Keratinocyte (primary cell): ENCODE data around the gene HSPG2.

Source experiments
- CTCF ChIP-seq, 3 experiments: IDR thresholded peaks in 1 of 3; conservative IDR thresholded peaks in 1 of 3; optimal IDR thresholded peaks in 1 of 3; 2 replicates in 2 of 3; 3 replicates in 1 of 3; pipeline versions ENCODE3 to v1.5.1; 2011; ENCODE audit warnings: low read length in 3 of 3, mild to moderate bottlenecking in 3 of 3, moderate library complexity in 2 of 3, control low read depth in 1 of 3, inconsistent platforms in 1 of 3; ENCODE audit not compliant: insufficient read depth in 2 of 3; ENCODE audit errors: extremely low read depth in 1 of 3
- EZH2 ChIP-seq: IDR thresholded peaks from one replicate; pipeline ENCODE4 v1.6.1; 2012; ENCODE audit warnings: inconsistent platforms, mild to moderate bottlenecking, low read length, moderate library complexity

- TF ChIP-seq CTCF (optimal IDR thresholded peaks at IDR 0.05 in 1 of 3, IDR thresholded peaks at IDR 0.05 in 1 of 3, conservative IDR thresholded peaks at IDR 0.05 in 1 of 3; ENCODE audit: extremely low read depth in 1 of 3, insufficient read depth in 2 of 3, low read length in 3 of 3): no peak
- TF ChIP-seq EZH2: no peak
Measured at GRCh38 chr1:21868482-21868881, 68.6 kb downstream of the HSPG2 start.
